ENCODE measurements around the gene MFSD11. TPM values are rescaled to one million over a fixed set of nuclear protein-coding genes. Genes with fewer than 3 reads are reported as not detected.
"Not testable (repeated sequence)": the region's sequence is repeated elsewhere in the genome, so short reads cannot be mapped to it uniquely, and the experiment has no call there.

The MFSD11 gene
- total RNA-seq, 4 donors from 2014 or later, result 7.6 to 41.3 (median 25.7) TPM

DNA sequence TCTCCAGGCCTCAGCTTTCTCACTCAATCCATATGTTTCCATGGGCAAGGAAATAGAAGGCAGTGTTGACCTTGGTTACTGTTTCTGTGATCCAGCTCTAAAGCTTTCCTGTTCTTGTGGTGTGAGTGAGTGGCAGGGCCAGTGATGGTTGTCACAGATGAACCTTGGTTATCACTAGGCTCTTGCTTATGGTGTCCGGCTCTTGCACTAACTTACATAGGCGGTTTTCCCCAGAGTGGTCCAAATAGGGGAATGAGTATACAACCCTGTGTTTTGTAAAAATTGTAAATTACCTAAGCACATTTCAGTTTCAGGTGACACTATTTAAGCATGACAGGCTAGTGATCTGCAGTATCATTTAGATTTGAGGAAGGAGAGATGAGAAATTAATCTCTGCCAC is 6.8 kb downstream of the MFSD11 start:
- no peak for DNase-seq
- 98 to 100% methylated on average over 2 of the region's 2 CpGs for WGBS, 2 donors (ENCODE audit: low coverage in 1 of 2)
- in situ Hi-C loops (cut with MboI; ENCODE audit: low pct_ligation_motif_present in 1 of 4, low pct_unique_long_range_greater_than_20kb in 1 of 4, low sequenced_read_pairs in 3 of 4) (no loop called here), intact Hi-C loops (cut with DNase I; ENCODE audit: low total_unique reads) (no loop called here)
- no peaks in the 10 kb centered on the region for H3K9me3 ChIP-seq
- no peaks in the 10 kb centered on the region for H3K27me3 ChIP-seq
- no peak overlapping the region for H3K4me3 ChIP-seq
- peaks cover 0 to 17% (median 3%) of the 10 kb centered on the region in 4 donors for H3K4me1 ChIP-seq
- TF ChIP-seq POLR2AphosphoS5 (IDR thresholded peaks at IDR 0.05), result no peak
- TF ChIP-seq, protein P1, sequence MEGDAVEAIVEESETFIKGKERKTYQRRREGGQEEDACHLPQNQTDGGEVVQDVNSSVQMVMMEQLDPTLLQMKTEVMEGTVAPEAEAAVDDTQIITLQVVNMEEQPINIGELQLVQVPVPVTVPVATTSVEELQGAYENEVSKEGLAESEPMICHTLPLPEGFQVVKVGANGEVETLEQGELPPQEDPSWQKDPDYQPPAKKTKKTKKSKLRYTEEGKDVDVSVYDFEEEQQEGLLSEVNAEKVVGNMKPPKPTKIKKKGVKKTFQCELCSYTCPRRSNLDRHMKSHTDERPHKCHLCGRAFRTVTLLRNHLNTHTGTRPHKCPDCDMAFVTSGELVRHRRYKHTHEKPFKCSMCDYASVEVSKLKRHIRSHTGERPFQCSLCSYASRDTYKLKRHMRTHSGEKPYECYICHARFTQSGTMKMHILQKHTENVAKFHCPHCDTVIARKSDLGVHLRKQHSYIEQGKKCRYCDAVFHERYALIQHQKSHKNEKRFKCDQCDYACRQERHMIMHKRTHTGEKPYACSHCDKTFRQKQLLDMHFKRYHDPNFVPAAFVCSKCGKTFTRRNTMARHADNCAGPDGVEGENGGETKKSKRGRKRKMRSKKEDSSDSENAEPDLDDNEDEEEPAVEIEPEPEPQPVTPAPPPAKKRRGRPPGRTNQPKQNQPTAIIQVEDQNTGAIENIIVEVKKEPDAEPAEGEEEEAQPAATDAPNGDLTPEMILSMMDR (IDR thresholded peaks at IDR 0.05), result no peak
- TF ChIP-seq POLR2A (IDR thresholded peaks at IDR 0.05), result no peak
- TF ChIP-seq EP300 (IDR thresholded peaks at IDR 0.05; ENCODE audit: low read depth), result no peak
- peaks cover 0 to 39% (median 18%) of the 10 kb centered on the region in 4 donors for H3K36me3 ChIP-seq
- no peak overlapping the region for H3K27ac ChIP-seq

DNA sequence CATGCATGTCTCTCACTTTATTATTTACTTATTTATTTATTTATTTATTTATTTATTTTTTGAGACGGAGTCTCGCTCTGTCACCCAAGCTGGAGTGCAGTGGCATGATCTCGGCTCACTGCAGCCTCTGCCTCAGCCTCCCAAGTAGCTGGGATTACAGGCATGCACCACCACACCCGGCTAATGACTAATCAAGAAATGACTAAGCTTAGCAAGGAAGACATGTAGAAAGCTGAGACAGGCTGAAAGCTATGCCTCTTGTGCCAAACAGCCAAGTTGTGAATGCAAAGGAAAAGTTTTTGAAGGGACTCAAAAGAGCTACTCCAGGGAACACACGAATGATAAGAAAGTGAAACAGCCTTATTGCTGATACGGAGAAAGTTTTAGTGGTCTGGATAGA is 7.9 kb downstream of the MFSD11 start:
- intact Hi-C loops (cut with DNase I; ENCODE audit: low total_unique reads); H3K27ac ChIP-seq; DNase-seq; in situ Hi-C loops (cut with MboI; ENCODE audit: low pct_ligation_motif_present in 1 of 4, low pct_unique_long_range_greater_than_20kb in 1 of 4, low sequenced_read_pairs in 3 of 4); H3K9me3 ChIP-seq; H3K27me3 ChIP-seq; H3K4me3 ChIP-seq; H3K4me1 ChIP-seq: not testable (repeated sequence)
- 95% methylated on average over 6 of the region's 6 CpGs for WGBS, 2 donors (ENCODE audit: low coverage in 1 of 2)
- H3K36me3 ChIP-seq, result peaks cover 0 to 39% (median 18%) of the 10 kb centered on the region in 4 donors

- Histone ChIP-seq H3K9me3 (no peaks in the 10 kb centered on the region), H3K4me1 (no peaks in the 10 kb centered on the region), H3K27me3 (no peaks in the 10 kb centered on the region), H3K27ac (no peak overlapping the region), H3K36me3 (peaks cover 0 to 27% (median 11%) of the 10 kb centered on the region in 4 donors), H3K4me3 (no peak overlapping the region)
- DNase-seq, result no peak
- 88 to 92% methylated on average over 6 to 9 of the region's 9 CpGs for WGBS, 2 donors (ENCODE audit: low coverage in 1 of 2)
- intact Hi-C loops (cut with DNase I; ENCODE audit: low total_unique reads), result no loop called here
- in situ Hi-C loops (cut with MboI; ENCODE audit: low pct_ligation_motif_present in 1 of 4, low pct_unique_long_range_greater_than_20kb in 1 of 4, low sequenced_read_pairs in 3 of 4), result no loop called here
- TF ChIP-seq POLR2AphosphoS5 (IDR thresholded peaks at IDR 0.05), result no peak
- TF ChIP-seq POLR2A (IDR thresholded peaks at IDR 0.05), result no peak
- TF ChIP-seq EP300 (IDR thresholded peaks at IDR 0.05; ENCODE audit: low read depth), result no peak
- TF ChIP-seq, protein P1 (IDR thresholded peaks at IDR 0.05), result no peak
These were observed 9.9 kb downstream of the MFSD11 start for GRCh38 chr17:76747716-76748363.

DNA sequence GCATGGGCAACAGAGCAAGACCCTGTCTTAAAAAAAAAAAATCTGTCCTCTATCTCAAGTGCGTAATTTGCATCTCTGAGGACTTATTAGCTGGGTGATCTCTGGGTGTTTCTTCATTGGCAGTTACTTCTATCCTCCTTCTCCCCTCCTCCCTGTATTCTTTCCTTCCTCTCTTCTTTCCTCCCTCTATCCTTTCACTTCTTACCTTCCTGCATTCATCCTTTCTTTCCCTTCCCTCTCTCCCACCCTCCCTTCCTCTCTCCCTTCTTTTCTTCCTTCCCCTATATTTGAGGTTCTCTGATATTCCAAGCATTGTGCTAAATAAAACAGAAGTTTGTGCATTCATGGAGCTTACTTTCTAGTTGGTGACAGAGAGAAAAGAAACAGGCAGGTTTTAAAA is 10.7 kb downstream of the MFSD11 start:
- H3K27me3 ChIP-seq, result no peaks in the 10 kb centered on the region
- intact Hi-C loops (cut with DNase I; ENCODE audit: low total_unique reads), result no loop called here
- in situ Hi-C loops (cut with MboI; ENCODE audit: low pct_ligation_motif_present in 1 of 4, low pct_unique_long_range_greater_than_20kb in 1 of 4, low sequenced_read_pairs in 3 of 4), result no loop called here
- H3K36me3 ChIP-seq, result peaks cover 0 to 24% (median 7%) of the 10 kb centered on the region in 4 donors
- no peaks in the 10 kb centered on the region for H3K9me3 ChIP-seq
- H3K27ac ChIP-seq, result no peak overlapping the region
- 100% methylated on average over 1 of the region's 1 CpG for WGBS, 2 donors (ENCODE audit: low coverage in 1 of 2)
- H3K4me3 ChIP-seq, result no peak overlapping the region
- no peaks in the 10 kb centered on the region for H3K4me1 ChIP-seq
- DNase-seq, result no peak
- no peak for TF ChIP-seq POLR2A (IDR thresholded peaks at IDR 0.05)
- TF ChIP-seq EP300 (IDR thresholded peaks at IDR 0.05; ENCODE audit: low read depth), result no peak
- TF ChIP-seq, protein P1 (IDR thresholded peaks at IDR 0.05), result no peak
- TF ChIP-seq POLR2AphosphoS5 (IDR thresholded peaks at IDR 0.05), result no peak
